Measurements from ENCODE around the gene AKR1B1. TPM values are rescaled to one million over a fixed set of nuclear protein-coding genes. Genes with fewer than 3 reads are reported as not detected.

Gene AKR1B1
- total and polyA plus RNA-seq, 2 of the 13 experiments (the other 11 are each of a cell fraction or from before 2014, with no cell fraction given): 89.9 to 133 TPM

DNA sequence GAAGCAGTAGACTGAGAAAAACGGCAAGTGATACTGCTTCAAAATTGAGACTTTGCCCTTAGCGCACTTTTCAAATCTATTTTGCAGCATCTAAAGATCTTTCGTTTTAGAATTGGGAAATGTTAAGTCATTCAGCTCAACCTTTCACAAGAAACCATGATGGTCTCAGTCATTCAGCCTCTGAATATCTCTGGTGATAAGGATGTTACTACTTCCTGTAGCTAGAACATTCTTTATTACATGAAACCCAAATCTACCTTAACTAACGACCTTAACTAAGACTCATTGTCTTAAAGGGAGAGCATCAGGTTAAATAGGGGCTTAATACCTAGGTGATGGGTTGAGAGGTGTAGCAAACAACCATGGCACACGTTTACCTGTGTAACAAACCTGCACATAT lies 42.1 kb upstream of the AKR1B1 start (continued):
- TF ChIP-seq ZNF343 (CRISPR knock-in tag; IDR thresholded peaks at IDR 0.05) (no peak), SCMH1 (CRISPR knock-in tag; IDR thresholded peaks at IDR 0.05; ENCODE audit: borderline replicate concordance) (no peak), PPARG (CRISPR knock-in tag; conservative IDR thresholded peaks at IDR 0.05) (no peak), BORCS8-MEF2B (CRISPR knock-in tag; IDR thresholded peaks at IDR 0.05) (no peak)

DNA sequence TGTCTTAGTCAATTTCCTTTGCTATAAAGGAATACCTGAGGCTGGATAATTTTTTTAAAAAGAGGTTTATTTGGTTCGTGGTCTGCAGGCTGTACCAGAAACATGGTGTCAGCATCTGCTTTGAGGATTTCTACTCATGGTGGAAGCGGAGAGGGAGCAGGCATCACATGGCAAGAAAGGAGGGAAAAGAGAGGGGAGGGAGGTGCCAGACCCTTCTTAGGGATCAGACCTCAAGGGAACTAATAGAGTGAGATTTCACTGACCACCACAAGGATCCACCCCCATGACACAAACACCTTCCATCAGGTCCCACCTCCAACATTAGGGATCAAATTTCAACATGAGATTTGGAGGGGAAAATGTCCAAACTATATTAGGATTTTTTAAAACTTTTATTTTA lies 41.5 kb upstream of the AKR1B1 start:
- Histone ChIP-seq H3K4me3 (replicated peaks in 1 of 3; ENCODE audit: insufficient read depth in 1 of 3, low read depth in 2 of 3, low read length in 3 of 3) (no peak overlapping the region), H4K20me1 (ENCODE audit: insufficient read depth, low read length) (no peaks in the 10 kb centered on the region), H3K4me1 (ENCODE audit: insufficient read depth, low read length) (no peaks in the 10 kb centered on the region), H3K27me3 (ENCODE audit: control insufficient read depth in 1 of 2, insufficient read depth in 2 of 2, low read length in 2 of 2) (0 out of 5 replicates have a peak, but pooled peaks cover 0 to 4% of the 10 kb centered on the region in 2 experiments), H3K9ac (ENCODE audit: insufficient read depth, low read depth, low read length) (no peak overlapping the region), H3K27ac (ENCODE audit: extremely low read length, insufficient read depth, low read length) (no peak overlapping the region), H3K4me2 (ENCODE audit: low read depth, low read length) (no peak overlapping the region), H3K36me3 (replicated peaks in 1 of 2; ENCODE audit: control insufficient read depth in 1 of 2, insufficient read depth in 2 of 2, low read length in 2 of 2) (no peaks in the 10 kb centered on the region), H3K9me3 (ENCODE audit: low read length) (no peaks in the 10 kb centered on the region), H2AFZ (ENCODE audit: low read length) (no peak overlapping the region), H3K79me2 (ENCODE audit: insufficient read depth, low read length) (no peaks in the 10 kb centered on the region)
- ATAC-seq (no peak), DNase-seq (ENCODE audit: low spot score) (no peak), FAIRE-seq (no peak)
- in situ Hi-C loops (cut with HindIII; ENCODE audit: extremely low pct_ligation_motif_present, low pct_unique_long_range_greater_than_20kb): no loop called here
- intact Hi-C loops (cut with micrococcal nuclease; ENCODE audit: unreplicated experiment): no loop called here
- ChIA-PET POLR2A (no interaction called here), CTCF (ENCODE audit: low intra/inter-chr PET ratio, low total read pairs) (no interaction called here)
- no TSS peak for BruUV-seq (replicated peaks)
- TF ChIP-seq KLF16 (CRISPR knock-in tag; IDR thresholded peaks at IDR 0.05) (no peak), SAFB2 (CRISPR knock-in tag; IDR thresholded peaks at IDR 0.05; ENCODE audit: borderline replicate concordance, low read depth) (no peak), MLLT10 (CRISPR knock-in tag; IDR thresholded peaks at IDR 0.05) (no peak), ZFP62 (CRISPR knock-in tag; IDR thresholded peaks at IDR 0.05) (no peak), PLRG1 (conservative IDR thresholded peaks at IDR 0.05) (no peak), HES4 (CRISPR knock-in tag; IDR thresholded peaks at IDR 0.05; ENCODE audit: borderline replicate concordance) (no peak), ZNF546 (CRISPR knock-in tag; conservative IDR thresholded peaks at IDR 0.05) (no peak), MIXL1 (CRISPR knock-in tag; IDR thresholded peaks at IDR 0.05) (no peak), ZC3H4 (CRISPR knock-in tag; IDR thresholded peaks at IDR 0.05; ENCODE audit: borderline replicate concordance) (no peak), ZNF749 (CRISPR knock-in tag; IDR thresholded peaks at IDR 0.05; ENCODE audit: borderline replicate concordance) (no peak), HOXA5 (CRISPR knock-in tag; IDR thresholded peaks at IDR 0.05) (no peak), NBN (conservative IDR thresholded peaks at IDR 0.05) (no peak), KLF11 (CRISPR knock-in tag; IDR thresholded peaks at IDR 0.05) (no peak), POLR2G (IDR thresholded peaks at IDR 0.05; ENCODE audit: low read depth, low read length) (no peak), ZNF709 (CRISPR knock-in tag; IDR thresholded peaks at IDR 0.05) (no peak), KLF6 (CRISPR knock-in tag; IDR thresholded peaks at IDR 0.05) (no peak), ZKSCAN8 (CRISPR knock-in tag; IDR thresholded peaks at IDR 0.05; ENCODE audit: borderline replicate concordance) (no peak)
- TF ChIP-seq, protein P1, sequence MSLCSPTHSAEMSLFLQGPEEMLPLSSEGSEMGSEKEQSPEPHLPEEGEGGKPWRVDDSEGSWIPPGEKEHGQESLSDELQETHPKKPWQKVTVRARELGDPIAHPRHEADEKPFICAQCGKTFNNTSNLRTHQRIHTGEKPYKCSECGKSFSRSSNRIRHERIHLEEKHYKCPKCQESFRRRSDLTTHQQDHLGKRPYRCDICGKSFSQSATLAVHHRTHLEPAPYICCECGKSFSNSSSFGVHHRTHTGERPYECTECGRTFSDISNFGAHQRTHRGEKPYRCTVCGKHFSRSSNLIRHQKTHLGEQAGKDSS (CRISPR knock-in tag; IDR thresholded peaks at IDR 0.05; ENCODE audit: borderline replicate concordance, low read depth): no peak
- TF ChIP-seq, protein P2, sequence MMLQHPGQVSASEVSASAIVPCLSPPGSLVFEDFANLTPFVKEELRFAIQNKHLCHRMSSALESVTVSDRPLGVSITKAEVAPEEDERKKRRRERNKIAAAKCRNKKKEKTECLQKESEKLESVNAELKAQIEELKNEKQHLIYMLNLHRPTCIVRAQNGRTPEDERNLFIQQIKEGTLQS (CRISPR knock-in tag; IDR thresholded peaks at IDR 0.05): no peak
- 0% methylated on average over 2 of the region's 2 CpGs for WGBS (ENCODE audit: low lambda C conversion rate)

All from HepG2 (cell line).